IMR-90 (cell line): Measurements from ENCODE around the gene PATJ. TPM values are rescaled to one million over a fixed set of nuclear protein-coding genes. Genes with fewer than 3 reads are reported as not detected.

Experiments
- ATAC-seq: fragments of 200-7000 bp; cut with Tn5 transposase; 2 replicates; pipeline ENCODE4 v1.9.1; 2020; ENCODE audit warnings: low read depth, mild to moderate bottlenecking, moderate library complexity
- BruUV-seq: library from RNA; stranded (reverse); fragments of 400-500 nt; replicated peaks from 2 replicates; lab custom pipeline; 2021; lab: Mats Ljungman, UMichigan
- CTCF ChIA-PET: fragments of 300-600 bp; formaldehyde crosslinking; extraction: SDS; loops from one replicate; lab custom pipeline; 2021; ENCODE audit warnings: antibody characterized with exemption; lab: Yijun Ruan, JAX
- POLR2A ChIA-PET: fragments of 300-600 bp; sonication (Branson Sonifier 250); formaldehyde crosslinking; loops from one replicate; lab custom pipeline; 2022; ENCODE audit warnings: antibody characterized with exemption; ENCODE audit not compliant: unreplicated experiment; lab: Charles Lee
- DNase-seq: peaks from one replicate; pipeline ENCODE4 v3.0.0; 2013
- H2AFZ ChIP-seq: replicated peaks from 2 replicates; pipeline ENCODE3; 2013; ENCODE audit warnings: low read length, mild to moderate bottlenecking; ENCODE audit not compliant: poor library complexity
- H2AK5ac ChIP-seq: 2 replicates; pipeline ENCODE4 v1.6.1; 2013; ENCODE audit warnings: low read depth, low read length, inconsistent platforms
- H2AK9ac ChIP-seq: replicated peaks from 2 replicates; pipeline ENCODE3; 2013; ENCODE audit warnings: mild to moderate bottlenecking, low read depth, low read length, moderate library complexity; ENCODE audit not compliant: poor library complexity
- H2BK120ac ChIP-seq: 2 replicates; pipeline ENCODE4 v1.6.1; 2013; ENCODE audit warnings: low read depth, low read length, inconsistent platforms
- H2BK15ac ChIP-seq: 3 replicates; pipeline ENCODE4 v1.6.1; 2013; ENCODE audit warnings: low read depth, low read length, inconsistent platforms
- H2BK20ac ChIP-seq: 2 replicates; pipeline ENCODE4 v1.6.1; 2013; ENCODE audit warnings: low read depth, mild to moderate bottlenecking, inconsistent platforms, low read length, moderate library complexity
- H2BK5ac ChIP-seq: 2 replicates; pipeline ENCODE4 v1.6.1; 2013; ENCODE audit warnings: mild to moderate bottlenecking, low read depth, low read length, inconsistent platforms; ENCODE audit not compliant: poor library complexity, severe bottlenecking
- H3K14ac ChIP-seq: replicated peaks from 2 replicates; pipeline ENCODE4 v1.6.1; 2013; ENCODE audit warnings: low read depth, low read length, inconsistent platforms
- H3K18ac ChIP-seq: 2 replicates; pipeline ENCODE4 v1.6.1; 2013; ENCODE audit warnings: low read depth, low read length, control low read depth
- H3K23ac ChIP-seq: 2 replicates; pipeline ENCODE4 v1.6.1; 2013; ENCODE audit warnings: low read depth, low read length, inconsistent platforms
- H3K27ac ChIP-seq: 2 replicates; pipeline ENCODE4 v1.5.1; 2013; ENCODE audit warnings: mild to moderate bottlenecking, control low read depth, low read length; ENCODE audit not compliant: insufficient read depth
- H3K27me3 ChIP-seq: 2 replicates; pipeline ENCODE4 v1.6.1; 2013; ENCODE audit warnings: low read length; ENCODE audit not compliant: control insufficient read depth, insufficient read depth
- H3K36me3 ChIP-seq: 2 replicates; pipeline ENCODE4 v1.6.1; 2013; ENCODE audit warnings: low read length, mixed read lengths; ENCODE audit not compliant: control insufficient read depth, insufficient read depth
- H3K4ac ChIP-seq: 2 replicates; pipeline ENCODE4 v1.6.1; 2013; ENCODE audit warnings: low read depth, low read length, inconsistent platforms
- H3K4me1 ChIP-seq: 2 replicates; pipeline ENCODE4 v1.6.1; 2013; ENCODE audit warnings: low read length, mixed read lengths; ENCODE audit not compliant: control insufficient read depth, insufficient read depth
- H3K4me2 ChIP-seq: 2 replicates; pipeline ENCODE4 v1.6.1; 2013; ENCODE audit warnings: low read depth, mild to moderate bottlenecking, control low read depth, low read length, moderate library complexity
- H3K4me3 ChIP-seq: 2 replicates; pipeline ENCODE4 v1.5.1; 2013; ENCODE audit warnings: low read depth, mild to moderate bottlenecking, control low read depth, low read length, moderate library complexity; ENCODE audit not compliant: insufficient read depth
- H3K56ac ChIP-seq: 2 replicates; pipeline ENCODE4 v1.6.1; 2013; ENCODE audit warnings: low read length, inconsistent platforms; ENCODE audit not compliant: insufficient read depth; ENCODE audit errors: extremely low read depth
- H3K79me1 ChIP-seq, 2 experiments: 2 replicates each; pipeline ENCODE4 v1.6.1; 2013; ENCODE audit warnings: low read length in 2 of 2, inconsistent platforms in 1 of 2, low read depth in 1 of 2
- H3K9ac ChIP-seq: 2 replicates; pipeline ENCODE4 v1.6.1; 2013; ENCODE audit warnings: low read depth, low read length, control low read depth
- H3K9me1 ChIP-seq: 2 replicates; pipeline ENCODE4 v1.6.1; 2013; ENCODE audit warnings: low read length, inconsistent platforms; ENCODE audit not compliant: insufficient read depth
- H3K9me3 ChIP-seq: 2 replicates; pipeline ENCODE4 v1.6.1; 2013; ENCODE audit warnings: low read length; ENCODE audit not compliant: control insufficient read depth, insufficient read depth
- H4K20me1 ChIP-seq: 2 replicates; pipeline ENCODE4 v1.6.1; 2013; ENCODE audit warnings: low read length, inconsistent platforms; ENCODE audit not compliant: insufficient read depth
- H4K5ac ChIP-seq: 2 replicates; pipeline ENCODE4 v1.6.1; 2013; ENCODE audit warnings: mild to moderate bottlenecking, low read depth, low read length, control low read depth
- H4K8ac ChIP-seq, 2 experiments: 2 replicates each; pipeline ENCODE4 v1.6.1; 2013; ENCODE audit warnings: low read depth in 2 of 2, low read length in 2 of 2, control low read depth in 1 of 2, inconsistent platforms in 1 of 2
- H4K91ac ChIP-seq: 2 replicates; pipeline ENCODE4 v1.6.1; 2013; ENCODE audit warnings: low read depth, low read length, inconsistent platforms; ENCODE audit not compliant: insufficient read depth
- BHLHE40 ChIP-seq: fragments of 150-350 bp; IDR thresholded peaks from 2 replicates; pipeline ENCODE4 v1.6.1; 2016; ENCODE audit warnings: mild to moderate bottlenecking, low read depth, low read length
- CEBPB ChIP-seq: IDR thresholded peaks from 2 replicates; pipeline ENCODE4 v1.6.1; 2012; ENCODE audit warnings: low read depth, low read length, improper control_type of control experiment
- ELK1 ChIP-seq: fragments of 150-350 bp; IDR thresholded peaks from 2 replicates; pipeline ENCODE4 v1.6.1; 2016; ENCODE audit warnings: low read depth, mild to moderate bottlenecking, low read length, moderate library complexity, borderline replicate concordance
- FOS ChIP-seq: fragments of 150-350 bp; IDR thresholded peaks from 2 replicates; pipeline ENCODE4 v1.6.1; 2016; ENCODE audit warnings: low read depth, low read length
- MAFK ChIP-seq: IDR thresholded peaks from 2 replicates; pipeline ENCODE4 v1.6.1; 2012; ENCODE audit warnings: low read depth, low read length, improper control_type of control experiment
- MAZ ChIP-seq: IDR thresholded peaks from 2 replicates; pipeline ENCODE4 v1.6.1; 2012; ENCODE audit warnings: low read depth, mild to moderate bottlenecking, low read length, improper control_type of control experiment, moderate library complexity, borderline replicate concordance
- MXI1 ChIP-seq: IDR thresholded peaks from 2 replicates; pipeline ENCODE4 v1.6.1; 2012; ENCODE audit warnings: low read depth, mild to moderate bottlenecking, low read length, moderate library complexity, borderline replicate concordance
- NFE2L2 ChIP-seq: fragments of 150-350 bp; IDR thresholded peaks from 2 replicates; pipeline ENCODE4 v1.6.1; 2016; ENCODE audit warnings: low read depth, mild to moderate bottlenecking, low read length
- POLR2A ChIP-seq: IDR thresholded peaks from 2 replicates; pipeline ENCODE4 v1.6.1; 2012; ENCODE audit warnings: mild to moderate bottlenecking, low read depth, low read length
- RAD21 ChIP-seq: IDR thresholded peaks from 2 replicates; pipeline ENCODE4 v1.6.1; 2012; ENCODE audit warnings: low read length, improper control_type of control experiment
- RCOR1 ChIP-seq: IDR thresholded peaks from 2 replicates; pipeline ENCODE4 v1.6.1; 2012; ENCODE audit warnings: mild to moderate bottlenecking, low read length, improper control_type of control experiment; ENCODE audit not compliant: insufficient replicate concordance
- RFX5 ChIP-seq: IDR thresholded peaks from 2 replicates; pipeline ENCODE4 v1.8.0; 2012; ENCODE audit warnings: low read depth, mild to moderate bottlenecking, low read length, moderate library complexity
- USF2 ChIP-seq: fragments of 150-350 bp; IDR thresholded peaks from 2 replicates; pipeline ENCODE4 v1.6.1; 2017; ENCODE audit warnings: mild to moderate bottlenecking, antibody characterized with exemption, low read length, low read depth
- WGBS, 2 experiments: methylation state at CpG; one replicate each; pipeline versions ENCODE4 v1.1.5 to v1.1.7; 2013; ENCODE audit warnings: missing lambda C conversion rate in 2 of 2; ENCODE audit not compliant: insufficient read length in 1 of 2; ENCODE audit errors: extremely low coverage in 2 of 2; 5-methylcytosine and 5-hydroxymethylcytosine counted together
- dilution Hi-C: fragments of 300-500 bp; cut with HindIII; formaldehyde crosslinking; loops from one replicate; pipeline ENCODE4 v1.14.3; 2018; ENCODE audit warnings: low sequenced_read_pairs; ENCODE audit not compliant: unreplicated experiment
- in situ Hi-C: fragments of 300-500 bp; cut with MboI; formaldehyde crosslinking; loops from 3 replicates; pipeline ENCODE4 v1.14.3; 2019; ENCODE audit warnings: low sequenced_read_pairs, inconsistent platforms, mixed read lengths
- intact Hi-C: fragments of 100-400 bp; cut with micrococcal nuclease; formaldehyde crosslinking; loops from 2 replicates; pipeline ENCODE4 v1.10.0; 2022
- polyA plus RNA-seq, 3 experiments: library from polyadenylated mRNA; depleted of rRNA; stranded (reverse); fragments of >200 nt; gene quantifications; 2 replicates each; pipeline ENCODE4 v1.2.3, GENCODE V29; 2012; ENCODE audit warnings: low replicate concordance in 1 of 3
- total RNA-seq: library from RNA; depleted of rRNA; stranded (reverse); fragments of >200 nt; gene quantifications from 2 replicates; pipeline ENCODE4 v1.2.3, GENCODE V29; 2012

PATJ gene
- total and polyA plus RNA-seq, 2 of the 4 experiments (the other 2 are of a cell fraction), result 2.0 to 3.4 TPM

- no peak overlapping the region for H2BK5ac ChIP-seq
- no peak overlapping the region for H3K4ac ChIP-seq
- H2AK5ac ChIP-seq, result no peak overlapping the region
- no peaks in the 10 kb centered on the region for H3K4me1 ChIP-seq
- H2BK120ac ChIP-seq, result no peak overlapping the region
- H2BK20ac ChIP-seq, result no peak overlapping the region
- no peaks in the 10 kb centered on the region for H3K27me3 ChIP-seq
- dilution Hi-C loops, result no loop called here
- H3K18ac ChIP-seq, result no peak overlapping the region
- no peak overlapping the region for H2AK9ac ChIP-seq
- no peak overlapping the region for H3K4me3 ChIP-seq
- no peak overlapping the region for H3K4me2 ChIP-seq
- TF ChIP-seq MXI1, result no peak
- TF ChIP-seq RFX5, result no peak
- no peak for TF ChIP-seq FOS
- TF ChIP-seq BHLHE40, result no peak
- TF ChIP-seq MAZ, result no peak
- TF ChIP-seq CEBPB, result no peak
- TF ChIP-seq RAD21, result no peak
- TF ChIP-seq ELK1, result no peak
- TF ChIP-seq RCOR1, result no peak
- no peak for TF ChIP-seq USF2
- no peak for TF ChIP-seq NFE2L2
- TF ChIP-seq MAFK, result no peak
- TF ChIP-seq POLR2A, result no peak
- H3K9ac ChIP-seq, result no peak overlapping the region
- H3K27ac ChIP-seq, result no peak overlapping the region
- WGBS, 2 experiments, result 25% methylated on average over 3 of the region's 4 CpGs; no CpG with 5 or more reads in 1 of the 2 experiments
- no peak overlapping the region for H2AFZ ChIP-seq
- H3K14ac ChIP-seq, result no peak overlapping the region
- no peak overlapping the region for H4K5ac ChIP-seq
- H3K9me1 ChIP-seq, result no peaks in the 10 kb centered on the region; the same call in 1 of the 2 replicates
- no peaks in the 10 kb centered on the region for H3K36me3 ChIP-seq
- H3K56ac ChIP-seq, result no peak overlapping the region
- DNase-seq (no peak), ATAC-seq (no peak)
- BruUV-seq, result no TSS peak
- no peaks in the 10 kb centered on the region for H3K9me3 ChIP-seq
- in situ Hi-C loops, result no loop called here
- POLR2A ChIA-PET, result no interaction called here
- H2BK15ac ChIP-seq, result no peak overlapping the region
- H4K8ac ChIP-seq, result no peak overlapping the region
- intact Hi-C loops, result no loop called here
- H3K79me1 ChIP-seq, result no peaks in the 10 kb centered on the region
- CTCF ChIA-PET, result no interaction called here
- H4K91ac ChIP-seq, result no peak overlapping the region
- no peak overlapping the region for H3K23ac ChIP-seq
- no peaks in the 10 kb centered on the region for H4K20me1 ChIP-seq
Measured at GRCh38 chr1:61914823-61915482, 172.7 kb downstream of the PATJ start.
